ENCODE results near the gene DHX15.

Gene DHX15

GRCh38 chr4:24559032-24559821 lies 25.1 kb downstream of the DHX15 start:
- Histone ChIP-seq H3K4me3 (ENCODE audit: low read length) (no peak overlapping the region), H3K9me3 (ENCODE audit: control insufficient read depth, low read length) (no peaks in the 10 kb centered on the region), H3K36me3 (ENCODE audit: control insufficient read depth, insufficient read depth, low read length) (no peaks in the 10 kb centered on the region), H3K4me1 (ENCODE audit: control insufficient read depth, insufficient read depth, low read length) (peaks cover 2% of the 10 kb centered on the region), H3K9ac (ENCODE audit: low read length) (no peak overlapping the region), H3K27me3 (ENCODE audit: control insufficient read depth, insufficient read depth, low read length) (no peaks in the 10 kb centered on the region)

GRCh38 chr4:24557026-24558025 lies 27.0 kb downstream of the DHX15 start:
- Histone ChIP-seq H3K9me3 (ENCODE audit: control insufficient read depth, low read length) (no peaks in the 10 kb centered on the region), H3K36me3 (ENCODE audit: control insufficient read depth, insufficient read depth, low read length) (no peaks in the 10 kb centered on the region), H3K4me1 (ENCODE audit: control insufficient read depth, insufficient read depth, low read length) (no peaks in the 10 kb centered on the region), H3K27me3 (ENCODE audit: control insufficient read depth, insufficient read depth, low read length) (no peaks in the 10 kb centered on the region), H3K9ac (ENCODE audit: low read length) (no peak overlapping the region), H3K4me3 (ENCODE audit: low read length) (no peak overlapping the region)

GRCh38 chr4:24551492-24552289 lies 32.7 kb downstream of the DHX15 start:
- Histone ChIP-seq H3K27me3 (ENCODE audit: control insufficient read depth, insufficient read depth, low read length) (no peaks in the 10 kb centered on the region), H3K36me3 (ENCODE audit: control insufficient read depth, insufficient read depth, low read length) (peaks cover 4% of the 10 kb centered on the region), H3K4me3 (ENCODE audit: low read length) (no peak overlapping the region), H3K4me1 (ENCODE audit: control insufficient read depth, insufficient read depth, low read length) (no peaks in the 10 kb centered on the region), H3K9ac (ENCODE audit: low read length) (no peak overlapping the region), H3K9me3 (ENCODE audit: control insufficient read depth, low read length) (no peaks in the 10 kb centered on the region)

- no peaks in the 10 kb centered on the region for H3K4me1 ChIP-seq (ENCODE audit: control insufficient read depth, insufficient read depth, low read length)
- no peaks in the 10 kb centered on the region for H3K27me3 ChIP-seq (ENCODE audit: control insufficient read depth, insufficient read depth, low read length)
- H3K4me3 ChIP-seq (ENCODE audit: low read length) = no peak overlapping the region
- no peak overlapping the region for H3K9ac ChIP-seq (ENCODE audit: low read length)
- H3K9me3 ChIP-seq (ENCODE audit: control insufficient read depth, low read length) = no peaks in the 10 kb centered on the region
- peaks cover 4% of the 10 kb centered on the region for H3K36me3 ChIP-seq (ENCODE audit: control insufficient read depth, insufficient read depth, low read length)
Measured at GRCh38 chr4:24550441-24551175, 33.7 kb downstream of the DHX15 start.

- H3K9ac ChIP-seq (ENCODE audit: low read length) = no peak overlapping the region
- H3K36me3 ChIP-seq (ENCODE audit: control insufficient read depth, insufficient read depth, low read length) = peaks cover 4% of the 10 kb centered on the region
- no peaks in the 10 kb centered on the region for H3K4me1 ChIP-seq (ENCODE audit: control insufficient read depth, insufficient read depth, low read length)
- H3K4me3 ChIP-seq (ENCODE audit: low read length) = no peak overlapping the region
- H3K9me3 ChIP-seq (ENCODE audit: control insufficient read depth, low read length) = no peaks in the 10 kb centered on the region
- H3K27me3 ChIP-seq (ENCODE audit: control insufficient read depth, insufficient read depth, low read length) = no peaks in the 10 kb centered on the region
Measured at GRCh38 chr4:24547979-24548378, 36.4 kb downstream of the DHX15 start.

- H3K36me3 ChIP-seq (ENCODE audit: control insufficient read depth, insufficient read depth, low read length) = peaks cover 7% of the 10 kb centered on the region
- no peaks in the 10 kb centered on the region for H3K27me3 ChIP-seq (ENCODE audit: control insufficient read depth, insufficient read depth, low read length)
- H3K4me3 ChIP-seq (ENCODE audit: low read length) = no peak overlapping the region
- H3K4me1 ChIP-seq (ENCODE audit: control insufficient read depth, insufficient read depth, low read length) = no peaks in the 10 kb centered on the region
- H3K9me3 ChIP-seq (ENCODE audit: control insufficient read depth, low read length) = no peaks in the 10 kb centered on the region
- H3K9ac ChIP-seq (ENCODE audit: low read length) = no peak overlapping the region
Measured at GRCh38 chr4:24544208-24544988, 40.0 kb downstream of the DHX15 start.

- no peaks in the 10 kb centered on the region for H3K9me3 ChIP-seq (ENCODE audit: control insufficient read depth, low read length)
- no peaks in the 10 kb centered on the region for H3K36me3 ChIP-seq (ENCODE audit: control insufficient read depth, insufficient read depth, low read length)
- H3K9ac ChIP-seq (ENCODE audit: low read length) = no peak overlapping the region
- no peaks in the 10 kb centered on the region for H3K27me3 ChIP-seq (ENCODE audit: control insufficient read depth, insufficient read depth, low read length)
- no peaks in the 10 kb centered on the region for H3K4me1 ChIP-seq (ENCODE audit: control insufficient read depth, insufficient read depth, low read length)
- H3K4me3 ChIP-seq (ENCODE audit: low read length) = no peak overlapping the region
Measured at GRCh38 chr4:24537025-24537424, 47.3 kb downstream of the DHX15 start.

GRCh38 chr4:24535399-24535798 lies 49.0 kb downstream of the DHX15 start:
- Histone ChIP-seq H3K4me3 (ENCODE audit: low read length) (no peak overlapping the region), H3K36me3 (ENCODE audit: control insufficient read depth, insufficient read depth, low read length) (no peaks in the 10 kb centered on the region), H3K9me3 (ENCODE audit: control insufficient read depth, low read length) (no peaks in the 10 kb centered on the region), H3K4me1 (ENCODE audit: control insufficient read depth, insufficient read depth, low read length) (no peaks in the 10 kb centered on the region), H3K9ac (ENCODE audit: low read length) (no peak overlapping the region), H3K27me3 (ENCODE audit: control insufficient read depth, insufficient read depth, low read length) (no peaks in the 10 kb centered on the region)

GRCh38 chr4:24533364-24533763 lies 51.0 kb downstream of the DHX15 start:
- no peaks in the 10 kb centered on the region for H3K9me3 ChIP-seq (ENCODE audit: control insufficient read depth, low read length)
- H3K9ac ChIP-seq (ENCODE audit: low read length) = no peak overlapping the region
- no peak overlapping the region for H3K4me3 ChIP-seq (ENCODE audit: low read length)
- no peaks in the 10 kb centered on the region for H3K4me1 ChIP-seq (ENCODE audit: control insufficient read depth, insufficient read depth, low read length)
- H3K36me3 ChIP-seq (ENCODE audit: control insufficient read depth, insufficient read depth, low read length) = no peaks in the 10 kb centered on the region
- H3K27me3 ChIP-seq (ENCODE audit: control insufficient read depth, insufficient read depth, low read length) = no peaks in the 10 kb centered on the region

- no peaks in the 10 kb centered on the region for H3K36me3 ChIP-seq (ENCODE audit: control insufficient read depth, insufficient read depth, low read length)
- no peaks in the 10 kb centered on the region for H3K9me3 ChIP-seq (ENCODE audit: control insufficient read depth, low read length)
- no peaks in the 10 kb centered on the region for H3K4me1 ChIP-seq (ENCODE audit: control insufficient read depth, insufficient read depth, low read length)
- H3K9ac ChIP-seq (ENCODE audit: low read length) = no peak overlapping the region
- H3K27me3 ChIP-seq (ENCODE audit: control insufficient read depth, insufficient read depth, low read length) = no peaks in the 10 kb centered on the region
- no peak overlapping the region for H3K4me3 ChIP-seq (ENCODE audit: low read length)
Measured at GRCh38 chr4:24529555-24529954, 54.8 kb downstream of the DHX15 start.

- no peaks in the 10 kb centered on the region for H3K36me3 ChIP-seq (ENCODE audit: control insufficient read depth, insufficient read depth, low read length)
- no peak overlapping the region for H3K9ac ChIP-seq (ENCODE audit: low read length)
- no peaks in the 10 kb centered on the region for H3K27me3 ChIP-seq (ENCODE audit: control insufficient read depth, insufficient read depth, low read length)
- no peaks in the 10 kb centered on the region for H3K4me1 ChIP-seq (ENCODE audit: control insufficient read depth, insufficient read depth, low read length)
- H3K9me3 ChIP-seq (ENCODE audit: control insufficient read depth, low read length) = no peaks in the 10 kb centered on the region
- no peak overlapping the region for H3K4me3 ChIP-seq (ENCODE audit: low read length)
Measured at GRCh38 chr4:24527371-24527770, 57.0 kb downstream of the DHX15 start.

Data from mucosa of stomach (tissue), 1 donor.